ENCODE results near the gene ZDHHC20. TPM values are rescaled to one million over a fixed set of nuclear protein-coding genes. Genes with fewer than 3 reads are reported as not detected.

ZDHHC20 gene
- total RNA-seq, 2 experiments from 2014 or later = 39.6 to 60.1 TPM

DNA sequence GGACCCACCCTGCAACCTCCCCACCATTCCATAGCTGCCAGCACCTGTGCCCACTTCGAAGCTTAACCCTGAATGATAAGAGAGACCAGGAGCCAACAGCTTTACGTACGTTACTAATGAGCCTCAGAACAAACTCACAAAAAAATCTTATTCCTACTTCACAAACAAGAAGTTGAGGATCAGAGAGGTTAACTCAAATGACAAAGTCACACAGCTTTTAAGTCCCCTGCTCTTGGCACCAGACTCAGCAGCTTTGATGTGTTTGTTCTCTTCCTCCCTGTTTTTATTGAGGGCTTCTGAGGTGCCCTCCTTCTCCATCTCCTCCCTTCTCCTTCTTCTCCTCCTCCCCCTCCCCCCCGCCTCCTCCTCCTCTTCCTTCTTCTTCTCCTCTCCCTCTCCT is 115.4 kb downstream of the ZDHHC20 start:
- peaks cover 10% of the 10 kb centered on the region for H3K4me1 ChIP-seq (ENCODE audit: insufficient read depth, low read length, poor library complexity, severe bottlenecking)
- ChIA-PET CTCF (ENCODE audit: unreplicated experiment) (no interaction called here), POLR2A (interaction anchor here (1.5 kb wide), 1 partner anchor 45 kb away, joined by 3 read pairs; no protein-coding TSS in a partner anchor)
- H3K36me3 ChIP-seq (ENCODE audit: insufficient read depth, low read length) = no peaks in the 10 kb centered on the region
- no peak overlapping the region for H3K27ac ChIP-seq (ENCODE audit: low read depth, low read length, poor library complexity, severe bottlenecking)
- intact Hi-C loops (cut with micrococcal nuclease; ENCODE audit: unreplicated experiment) = no loop called here
- H3K4me3 ChIP-seq (ENCODE audit: low read depth, low read length, poor library complexity, severe bottlenecking) = no peak overlapping the region
- H4K20me1 ChIP-seq (ENCODE audit: insufficient read depth, low read length) = no peaks in the 10 kb centered on the region
- H2AFZ ChIP-seq (ENCODE audit: low read length) = no peak overlapping the region
- no peak overlapping the region for H3K4me2 ChIP-seq (ENCODE audit: low read length)
- H3K79me2 ChIP-seq (ENCODE audit: insufficient read depth, low read depth, low read length) = no peaks in the 10 kb centered on the region
- BruUV-seq (replicated peaks) = no TSS peak
- H3K9me2 ChIP-seq (ENCODE audit: insufficient read depth, low read length) = no peaks in the 10 kb centered on the region
- H3K9me3 ChIP-seq (ENCODE audit: low read length) = no peaks in the 10 kb centered on the region
- TF ChIP-seq, protein P1, sequence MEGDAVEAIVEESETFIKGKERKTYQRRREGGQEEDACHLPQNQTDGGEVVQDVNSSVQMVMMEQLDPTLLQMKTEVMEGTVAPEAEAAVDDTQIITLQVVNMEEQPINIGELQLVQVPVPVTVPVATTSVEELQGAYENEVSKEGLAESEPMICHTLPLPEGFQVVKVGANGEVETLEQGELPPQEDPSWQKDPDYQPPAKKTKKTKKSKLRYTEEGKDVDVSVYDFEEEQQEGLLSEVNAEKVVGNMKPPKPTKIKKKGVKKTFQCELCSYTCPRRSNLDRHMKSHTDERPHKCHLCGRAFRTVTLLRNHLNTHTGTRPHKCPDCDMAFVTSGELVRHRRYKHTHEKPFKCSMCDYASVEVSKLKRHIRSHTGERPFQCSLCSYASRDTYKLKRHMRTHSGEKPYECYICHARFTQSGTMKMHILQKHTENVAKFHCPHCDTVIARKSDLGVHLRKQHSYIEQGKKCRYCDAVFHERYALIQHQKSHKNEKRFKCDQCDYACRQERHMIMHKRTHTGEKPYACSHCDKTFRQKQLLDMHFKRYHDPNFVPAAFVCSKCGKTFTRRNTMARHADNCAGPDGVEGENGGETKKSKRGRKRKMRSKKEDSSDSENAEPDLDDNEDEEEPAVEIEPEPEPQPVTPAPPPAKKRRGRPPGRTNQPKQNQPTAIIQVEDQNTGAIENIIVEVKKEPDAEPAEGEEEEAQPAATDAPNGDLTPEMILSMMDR (conservative IDR thresholded peaks at IDR 0.05; ENCODE audit: low read length) = no peak
- TF ChIP-seq EZH2phosphoT487 (IDR thresholded peaks at IDR 0.05; ENCODE audit: borderline replicate concordance, low read depth, low read length) = no peak
- no peak for DNase-seq (ENCODE audit: low spot score)

DNA sequence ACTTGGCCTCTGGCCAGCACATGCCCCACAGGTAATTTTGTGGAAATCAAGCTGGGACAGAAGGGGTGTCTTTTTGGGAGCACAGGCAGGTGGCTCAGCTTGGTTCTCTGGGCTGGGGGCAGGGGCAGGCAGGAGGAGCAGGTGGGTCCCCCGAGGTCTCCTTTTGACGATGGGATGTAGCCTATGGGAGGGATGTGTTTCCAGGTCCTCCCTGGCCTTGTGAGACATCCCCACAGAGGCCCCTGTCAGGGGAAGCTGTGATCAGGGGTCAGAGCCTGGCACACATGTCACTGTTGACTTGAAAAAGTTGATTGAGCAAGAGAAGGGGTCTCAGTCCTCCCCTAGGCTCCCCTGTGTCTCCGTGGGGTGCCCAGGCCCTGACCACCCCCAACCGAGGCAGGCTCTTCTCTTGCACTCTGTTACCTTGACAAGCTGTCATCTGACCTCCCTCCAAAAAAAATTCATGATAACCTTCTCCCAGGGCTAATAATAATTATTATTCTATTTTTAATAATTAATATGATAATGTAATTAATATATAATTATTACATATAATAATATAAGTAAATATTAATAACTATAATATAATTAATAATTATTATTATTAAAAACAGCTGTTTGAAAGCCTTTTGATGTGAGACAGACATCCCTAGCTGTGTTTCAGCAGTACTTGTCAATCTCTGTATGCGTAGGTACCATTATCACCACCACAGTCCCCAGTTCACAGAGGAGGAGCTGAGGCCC is 116.2 kb downstream of the ZDHHC20 start:
- DNase-seq (ENCODE audit: low spot score) = no peak
- no peak for TF ChIP-seq EZH2phosphoT487 (IDR thresholded peaks at IDR 0.05; ENCODE audit: borderline replicate concordance, low read depth, low read length)
- TF ChIP-seq, protein P1 (conservative IDR thresholded peaks at IDR 0.05; ENCODE audit: low read length) = no peak
- H3K79me2 ChIP-seq (ENCODE audit: insufficient read depth, low read depth, low read length) = no peaks in the 10 kb centered on the region
- intact Hi-C loops (cut with micrococcal nuclease; ENCODE audit: unreplicated experiment) = no loop called here
- no peaks in the 10 kb centered on the region for H3K9me3 ChIP-seq (ENCODE audit: low read length)
- BruUV-seq (replicated peaks) = no TSS peak
- POLR2A ChIA-PET = interaction anchor here (0.6 to 0.7 kb wide), 3 partner anchors 140 to 847 kb away, joined by 3 to 6 read pairs (median 5); no protein-coding TSS in a partner anchor
- CTCF ChIA-PET (ENCODE audit: unreplicated experiment) = no interaction called here
- H2AFZ ChIP-seq (ENCODE audit: low read length) = no peak overlapping the region
- no peak overlapping the region for H3K4me3 ChIP-seq (ENCODE audit: low read depth, low read length, poor library complexity, severe bottlenecking)
- no peak overlapping the region for H3K4me2 ChIP-seq (ENCODE audit: low read length)
- H3K9me2 ChIP-seq (ENCODE audit: insufficient read depth, low read length) = no peaks in the 10 kb centered on the region
- no peak overlapping the region for H3K27ac ChIP-seq (ENCODE audit: low read depth, low read length, poor library complexity, severe bottlenecking)
- peaks cover 10% of the 10 kb centered on the region for H3K4me1 ChIP-seq (ENCODE audit: insufficient read depth, low read length, poor library complexity, severe bottlenecking)
- H3K36me3 ChIP-seq (ENCODE audit: insufficient read depth, low read length) = no peaks in the 10 kb centered on the region
- no peaks in the 10 kb centered on the region for H4K20me1 ChIP-seq (ENCODE audit: insufficient read depth, low read length)
